ENCODE results near the gene DCAF11.

The DCAF11 gene

GRCh38 chr14:24144451-24144850 is 29.9 kb downstream of the DCAF11 start:
- no peak for TF ChIP-seq CTCF (IDR thresholded peaks at IDR 0.05)

- TF ChIP-seq CTCF (IDR thresholded peaks at IDR 0.05) = no peak
Observed at GRCh38 chr14:24145219-24145618, 30.6 kb downstream of the DCAF11 start.

- TF ChIP-seq CTCF (IDR thresholded peaks at IDR 0.05) = no peak
Observed at GRCh38 chr14:24145690-24146452, 31.3 kb downstream of the DCAF11 start.

- TF ChIP-seq CTCF (IDR thresholded peaks at IDR 0.05) = no peak
Observed at GRCh38 chr14:24146453-24146977, 31.9 kb downstream of the DCAF11 start, which contains the start of gene PSME2. Gene PSME2, minus strand, starts transcription at chr14:24146610. Its CDS starts 29 bp downstream, at chr14:24146581.

- TF ChIP-seq CTCF (IDR thresholded peaks at IDR 0.05) = no peak
Observed at GRCh38 chr14:24146978-24147760, 32.6 kb downstream of the DCAF11 start, which contains the start of gene RNF31. Gene RNF31, plus strand, starts transcription at chr14:24147498. Its CDS starts 201 bp downstream, at chr14:24147699.

GRCh38 chr14:24147761-24148428 is 33.3 kb downstream of the DCAF11 start:
- no peak for TF ChIP-seq CTCF (IDR thresholded peaks at IDR 0.05)

- no peak for TF ChIP-seq CTCF (IDR thresholded peaks at IDR 0.05)
Observed at GRCh38 chr14:24149302-24149969, 34.9 kb downstream of the DCAF11 start.
